NT2/D1 (cell line): ENCODE measurements around the gene ELK4.

Source experiments
- SUZ12 ChIP-seq: IDR thresholded peaks from 2 replicates; pipeline ENCODE4 v1.6.1; 2011; ENCODE audit not compliant: insufficient read length, insufficient read depth; ENCODE audit errors: extremely low read depth
- YY1 ChIP-seq: IDR thresholded peaks from 2 replicates; pipeline ENCODE4 v1.6.1; 2011; ENCODE audit not compliant: insufficient read length, insufficient read depth
- ZNF274 ChIP-seq: IDR thresholded peaks from 2 replicates; pipeline ENCODE4 v1.6.1; 2011; ENCODE audit warnings: mild to moderate bottlenecking, low read depth, low read length

- no peak for TF ChIP-seq ZNF274
- no peak for TF ChIP-seq YY1
- TF ChIP-seq SUZ12, result no peak
These were observed 34.8 kb upstream of the ELK4 start for GRCh38 chr1:205666372-205667166.
